ENCODE data around the gene LRRC8D.

LRRC8D gene

DNA sequence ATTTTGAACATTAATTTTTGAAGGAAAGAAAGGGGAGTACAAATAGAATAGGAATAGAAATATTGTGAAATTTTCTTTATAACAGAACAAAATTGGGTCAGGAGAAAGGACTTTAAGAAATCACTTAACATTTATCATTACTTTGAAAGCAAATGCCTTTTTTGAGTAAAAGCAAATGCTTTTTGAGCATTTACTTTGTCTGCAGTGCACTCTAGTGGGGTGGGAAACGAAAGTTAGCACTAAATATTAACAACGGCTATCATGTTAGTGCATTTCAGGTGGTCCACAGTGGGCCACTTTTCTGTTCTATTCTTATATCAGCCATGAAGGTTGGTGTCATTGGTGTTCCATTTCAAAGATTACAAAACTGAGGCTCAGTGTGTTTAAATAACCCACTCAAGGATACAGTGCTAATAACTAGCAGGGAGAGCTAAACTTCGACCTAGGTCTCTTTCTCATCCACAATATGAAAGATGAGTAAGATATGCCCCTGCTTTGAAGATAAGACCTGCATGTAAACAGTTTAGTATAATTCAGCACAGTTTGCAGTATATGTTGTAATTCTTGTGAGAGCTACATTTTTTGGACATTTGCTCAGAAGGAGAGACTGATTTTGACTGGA lies 13.4 kb downstream of the LRRC8D start:
- DNase-seq: no peak

DNA sequence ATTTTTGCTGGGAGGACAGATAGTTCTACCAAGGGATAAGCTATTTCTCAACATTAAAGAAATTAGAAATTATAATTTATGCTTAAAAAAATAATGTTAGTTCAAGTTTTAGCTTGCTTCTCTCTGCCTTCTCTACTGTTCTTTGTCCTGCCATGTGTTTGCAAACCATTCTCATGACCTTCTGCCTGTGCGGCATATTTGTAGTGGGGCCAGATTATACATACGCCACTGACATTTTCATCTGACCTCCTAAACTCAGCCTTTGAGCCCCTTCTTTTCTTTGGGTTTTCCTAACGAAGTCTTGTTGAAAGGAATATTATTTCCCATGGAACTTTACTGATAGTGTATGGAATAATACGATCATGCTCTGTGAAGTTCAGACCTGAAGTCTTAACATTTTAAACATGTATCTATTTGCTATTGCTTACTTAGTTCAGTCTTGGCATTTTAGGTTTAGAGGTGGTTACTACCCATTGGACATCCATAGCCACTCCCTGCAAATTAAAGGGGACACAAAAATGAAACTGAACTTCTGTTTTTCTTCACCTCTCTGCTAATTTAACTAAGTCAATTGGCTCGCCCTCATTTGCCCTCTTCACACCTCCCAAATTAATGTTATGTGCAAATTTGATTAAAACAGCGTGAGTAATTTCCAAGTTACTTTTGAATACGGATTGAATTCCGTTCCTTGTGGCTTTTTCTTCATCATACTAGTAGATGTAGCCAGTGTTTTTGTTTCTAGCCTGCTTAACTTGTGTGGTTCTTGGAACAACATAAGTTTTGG lies 15.6 kb downstream of the LRRC8D start:
- no peak for DNase-seq

GRCh38 chr1:89837036-89837481 lies 16.2 kb downstream of the LRRC8D start:
- DNase-seq: no peak

- no peak for DNase-seq
These were observed 16.7 kb downstream of the LRRC8D start for GRCh38 chr1:89837510-89837909.

GRCh38 chr1:89839516-89839915 lies 18.7 kb downstream of the LRRC8D start:
- DNase-seq: no peak

GRCh38 chr1:89841507-89841906 lies 20.7 kb downstream of the LRRC8D start:
- no peak for DNase-seq

GRCh38 chr1:89842567-89843272 lies 21.9 kb downstream of the LRRC8D start:
- no peak for DNase-seq

GRCh38 chr1:89843273-89844130 lies 22.7 kb downstream of the LRRC8D start:
- peak; percentile 67 for DNase-seq

GRCh38 chr1:89844241-89844807 lies 23.5 kb downstream of the LRRC8D start:
- no peak for DNase-seq

DNA sequence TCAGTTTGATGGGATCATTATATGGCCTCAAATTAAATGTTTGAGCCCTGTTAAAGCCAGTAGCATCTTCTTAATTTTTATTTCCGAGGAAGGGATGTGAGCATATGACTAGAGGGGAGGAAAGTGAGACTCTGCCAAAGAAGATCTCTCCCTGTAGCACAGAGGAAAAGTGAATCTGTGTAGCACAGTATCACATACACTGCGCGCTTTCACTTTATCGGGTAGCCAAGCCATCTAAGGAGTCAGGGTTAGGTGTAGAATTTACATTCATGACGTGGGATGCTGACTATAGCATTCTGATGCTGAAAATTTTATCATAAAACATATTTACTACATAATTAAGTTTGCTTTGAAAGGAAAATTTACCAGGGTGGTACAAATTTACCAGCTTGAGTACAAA lies 24.0 kb downstream of the LRRC8D start:
- no peak for DNase-seq

GRCh38 chr1:89847191-89847729 lies 26.4 kb downstream of the LRRC8D start:
- DNase-seq: no peak

- no peak for DNase-seq
These were observed 30.1 kb downstream of the LRRC8D start for GRCh38 chr1:89850844-89851415.

DNA sequence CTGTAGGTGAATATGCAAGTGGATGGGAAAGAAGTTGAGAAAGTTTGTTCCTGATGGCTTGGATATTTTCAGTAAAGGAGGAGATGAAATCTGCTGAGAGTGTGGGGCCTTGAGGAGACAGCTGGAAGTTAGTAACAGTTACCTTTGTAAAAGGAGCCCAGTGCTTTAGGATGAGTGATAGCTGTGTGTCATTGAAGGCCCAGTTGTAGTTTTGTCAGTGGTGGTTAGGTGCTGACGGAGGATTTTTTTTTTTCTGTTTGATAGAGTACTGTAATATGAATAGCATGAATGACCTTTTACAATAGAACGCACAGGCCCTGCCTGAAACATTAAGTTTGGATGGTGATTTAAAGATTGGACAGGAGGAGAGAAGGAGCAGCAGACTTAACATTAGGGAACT lies 33.3 kb downstream of the LRRC8D start:
- no peak for DNase-seq

DNA sequence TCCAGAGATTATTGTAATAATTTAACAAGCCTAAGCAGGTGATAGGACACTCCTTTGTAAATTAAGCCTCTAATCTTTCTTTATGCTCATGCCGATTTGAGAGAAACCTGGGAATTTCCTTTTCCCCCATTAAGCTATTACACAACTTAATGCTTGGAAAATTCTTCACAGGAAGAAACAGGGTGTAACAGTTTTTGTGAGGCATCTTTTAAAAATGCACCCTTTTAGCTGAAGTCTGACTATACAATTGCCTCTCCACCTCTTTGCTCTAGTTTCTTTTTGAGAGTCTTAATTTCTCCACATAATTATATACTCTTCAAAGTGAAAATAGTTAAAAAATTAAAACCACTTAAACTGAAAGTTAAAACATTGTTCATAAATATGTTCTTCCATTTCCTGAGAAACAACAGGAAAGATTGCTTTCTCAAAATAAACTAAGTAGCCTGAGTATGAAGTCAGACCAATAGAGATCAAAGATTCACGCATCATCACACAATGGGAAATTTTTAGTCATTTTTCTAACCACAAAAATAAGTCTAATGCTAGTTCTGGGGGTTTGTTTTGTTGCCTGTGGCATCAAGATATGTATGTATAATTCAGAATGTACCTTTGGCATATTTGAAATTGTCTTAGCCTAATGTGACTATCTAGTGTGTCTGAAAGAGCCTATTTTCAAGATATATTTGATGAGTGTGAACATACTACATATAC lies 34.7 kb downstream of the LRRC8D start:
- DNase-seq: no peak

DNA sequence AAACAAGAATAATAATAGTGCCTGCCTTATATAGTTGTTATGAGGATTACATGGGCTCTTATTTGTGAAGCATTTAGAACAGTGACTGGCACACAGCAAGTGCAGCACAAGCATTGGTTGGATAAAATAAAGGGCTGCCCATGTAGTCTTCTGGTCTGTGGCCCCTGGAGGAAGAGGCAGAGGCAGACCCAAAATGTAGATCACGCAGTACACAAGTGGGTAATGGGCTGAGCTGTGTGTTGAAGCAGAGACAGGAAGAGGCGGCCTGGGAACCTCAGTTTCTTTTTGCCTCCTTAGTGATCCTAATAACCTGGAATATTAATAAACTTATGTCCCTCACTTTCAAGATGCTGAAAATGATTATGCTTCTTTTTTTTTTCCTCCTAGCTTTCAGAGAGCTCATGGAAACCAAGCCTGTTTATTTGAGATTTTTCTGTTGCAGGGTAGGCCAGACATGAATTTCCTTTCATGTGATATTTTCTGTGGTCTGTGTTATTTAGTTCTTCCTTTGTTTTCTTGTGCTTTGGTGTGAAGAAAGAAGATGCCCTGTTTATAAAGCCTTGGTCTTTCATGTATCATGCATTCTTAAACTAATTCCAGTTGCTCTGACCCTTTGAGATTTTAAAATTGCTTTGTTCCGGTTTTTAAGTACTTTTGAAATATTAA lies 42.5 kb downstream of the LRRC8D start:
- DNase-seq: no peak

DNA sequence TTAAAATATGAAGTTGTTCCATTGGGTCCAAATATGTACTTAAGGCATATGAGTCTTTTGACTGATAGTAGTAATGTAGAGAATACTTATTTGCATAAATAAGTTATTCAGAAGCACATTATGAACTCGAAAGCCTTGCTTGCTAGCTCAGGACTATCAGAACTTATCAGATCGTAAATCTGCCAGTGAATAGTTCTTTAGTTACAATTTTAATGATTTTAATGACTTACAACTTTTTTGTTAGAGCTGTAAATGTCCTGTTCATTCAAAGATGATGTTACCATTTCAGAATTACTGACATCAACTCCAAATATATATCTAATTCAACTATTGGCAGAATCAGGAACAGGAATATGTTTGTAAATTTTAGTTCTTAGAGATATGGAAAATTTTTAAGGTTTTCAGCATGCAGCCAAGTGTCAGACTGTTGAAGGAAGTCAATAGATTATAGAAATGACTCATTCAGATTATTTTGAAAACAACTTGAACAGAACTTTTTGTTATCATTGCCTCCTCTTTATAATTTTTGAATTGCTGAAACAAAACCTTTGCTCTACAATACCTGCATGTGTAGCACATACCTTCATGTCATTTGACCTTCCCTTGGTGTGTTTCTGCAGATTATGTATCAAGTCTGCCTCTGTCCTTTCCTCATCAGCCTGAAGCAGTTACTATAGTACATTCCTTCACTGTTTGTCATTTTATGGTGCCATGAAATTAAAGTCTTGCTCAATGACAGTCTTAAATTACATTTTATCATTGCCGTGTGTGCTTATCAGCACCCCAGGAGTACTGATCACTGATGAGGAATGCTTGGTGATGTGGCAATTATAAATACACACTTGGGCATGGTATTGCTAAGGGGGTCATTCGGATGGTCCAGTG lies 44.9 kb downstream of the LRRC8D start:
- no peak for DNase-seq

- no peak for DNase-seq
These were observed 45.7 kb downstream of the LRRC8D start for GRCh38 chr1:89866568-89866967.

GRCh38 chr1:89870998-89871397 lies 50.2 kb downstream of the LRRC8D start:
- no peak for DNase-seq

DNA sequence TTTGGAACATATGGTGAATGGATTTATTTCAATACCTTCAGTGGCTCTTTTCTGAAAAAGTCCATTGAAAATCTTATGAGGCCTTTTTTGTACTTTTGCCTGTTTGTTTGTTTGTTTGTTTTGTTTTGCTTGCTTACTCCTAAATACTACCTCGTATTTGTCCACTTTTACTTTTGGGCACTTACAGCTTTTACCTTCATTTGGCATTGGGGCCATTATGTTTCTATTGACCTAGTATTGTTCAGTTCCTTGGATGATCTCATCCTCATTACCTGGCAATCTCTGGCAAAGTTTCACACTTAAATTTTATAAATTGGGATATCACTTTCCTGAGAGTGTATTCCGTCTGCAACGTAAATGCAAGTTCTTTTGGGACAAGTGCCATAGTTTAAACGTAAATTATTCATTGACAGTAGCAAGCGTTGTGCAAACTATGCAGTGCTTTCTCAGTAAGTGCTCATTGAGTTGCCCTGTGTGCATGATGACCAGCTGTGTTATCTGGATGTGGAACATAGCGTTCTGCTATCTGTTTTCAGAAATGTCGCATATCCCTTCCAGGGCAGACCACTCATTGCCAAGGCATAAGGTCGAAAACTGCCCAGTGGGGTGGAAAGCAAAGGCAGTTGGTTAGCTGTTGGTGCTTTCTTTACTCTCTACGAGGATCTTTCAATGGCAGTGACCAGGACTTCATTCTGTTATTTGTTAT lies 51.1 kb downstream of the LRRC8D start:
- DNase-seq: no peak
